GM18517 (cell line): ENCODE measurements around the gene TANC1.

ENCODE experiments used
- ATAC-seq: cut with Tn5 transposase; IDR thresholded peaks from one replicate; pipeline ENCODE4 v1.9.1; 2021; ENCODE audit warnings: mild to moderate bottlenecking, moderate library complexity; ENCODE audit not compliant: unreplicated experiment

Gene TANC1

DNA sequence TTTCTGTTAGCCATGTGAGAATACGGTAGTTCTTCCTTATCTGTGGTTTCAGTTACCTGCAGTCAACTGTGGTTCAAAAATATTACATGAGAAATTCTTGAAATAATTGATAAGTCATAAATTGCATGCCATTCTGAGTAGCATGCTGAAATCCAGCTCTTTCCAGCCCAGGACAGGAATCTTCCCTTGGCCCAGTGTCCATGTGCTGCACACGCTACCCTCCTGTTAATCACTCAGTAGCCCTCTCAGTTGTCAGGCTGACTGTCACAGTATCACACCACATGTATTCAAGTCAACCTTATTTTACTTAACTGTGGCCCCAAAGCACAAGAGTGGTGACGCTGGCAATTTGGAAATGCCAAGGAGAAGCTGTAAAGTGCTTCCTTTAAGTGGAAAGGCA is 141.1 kb downstream of the TANC1 start:
- no peak for ATAC-seq

DNA sequence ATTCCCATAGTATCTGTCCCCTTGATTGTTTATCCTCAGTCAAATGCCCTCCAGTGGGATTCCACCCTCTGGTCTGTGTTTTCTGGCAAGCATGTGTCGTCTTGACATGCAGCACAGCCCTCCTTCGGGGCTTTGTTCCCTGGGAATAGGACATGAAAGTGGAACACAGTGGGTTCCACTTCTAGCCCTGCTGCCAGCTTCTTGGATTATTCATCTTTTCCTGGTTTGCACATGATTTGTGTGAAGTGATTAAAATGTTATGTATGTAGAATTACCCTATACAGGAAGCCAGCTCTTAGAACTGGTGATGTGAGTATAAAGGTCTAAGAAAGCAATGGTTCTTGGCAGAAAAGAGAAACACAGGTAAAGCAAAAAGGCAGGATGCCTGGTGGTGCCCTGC is 142.3 kb downstream of the TANC1 start:
- no peak for ATAC-seq

DNA sequence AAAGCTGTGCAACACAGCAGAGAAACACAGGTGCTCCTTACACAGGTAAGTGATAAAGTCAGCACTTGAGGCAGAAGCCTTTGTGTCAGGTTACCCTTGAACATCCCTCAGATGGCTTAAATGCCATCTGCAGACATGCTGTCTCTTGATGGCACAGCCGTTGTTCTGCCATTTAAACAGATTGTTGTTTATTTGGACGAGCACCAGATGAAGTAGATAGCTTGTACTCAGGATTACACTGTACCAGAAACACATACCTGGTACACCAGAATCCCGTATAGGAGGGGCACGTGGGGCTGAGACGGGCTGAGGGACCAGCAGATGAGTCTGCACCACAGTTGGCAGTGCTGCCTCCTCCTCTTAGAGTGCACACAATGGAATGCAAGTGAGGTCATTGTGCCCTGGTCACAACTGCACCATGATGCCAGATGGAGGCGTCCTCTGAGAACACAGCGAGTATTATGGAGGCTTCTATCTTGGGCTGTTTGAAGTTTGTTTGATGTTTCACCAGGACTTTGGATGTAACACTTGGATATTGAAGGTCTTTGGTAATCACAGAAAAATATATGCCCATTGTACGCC is 143.0 kb downstream of the TANC1 start:
- no peak for ATAC-seq

DNA sequence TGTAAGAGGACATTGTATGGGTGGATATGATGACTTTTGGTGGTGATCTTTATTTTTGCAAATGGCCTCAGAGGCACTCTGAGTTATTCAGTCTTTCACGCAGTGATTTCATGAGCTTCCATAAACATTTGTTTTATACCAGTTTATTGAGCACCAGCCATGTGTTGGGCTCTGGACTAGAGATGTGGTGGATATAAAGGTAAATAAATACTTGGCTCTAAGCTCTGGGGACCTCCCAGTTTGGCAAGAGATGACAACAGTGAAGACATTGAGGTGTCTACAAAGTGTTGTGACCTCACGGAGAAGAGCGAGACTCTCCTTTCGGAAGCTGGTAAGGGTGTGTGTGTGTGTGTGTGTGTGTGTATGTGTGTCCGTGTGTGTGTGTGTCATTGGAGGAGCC is 146.4 kb downstream of the TANC1 start:
- no peak for ATAC-seq

DNA sequence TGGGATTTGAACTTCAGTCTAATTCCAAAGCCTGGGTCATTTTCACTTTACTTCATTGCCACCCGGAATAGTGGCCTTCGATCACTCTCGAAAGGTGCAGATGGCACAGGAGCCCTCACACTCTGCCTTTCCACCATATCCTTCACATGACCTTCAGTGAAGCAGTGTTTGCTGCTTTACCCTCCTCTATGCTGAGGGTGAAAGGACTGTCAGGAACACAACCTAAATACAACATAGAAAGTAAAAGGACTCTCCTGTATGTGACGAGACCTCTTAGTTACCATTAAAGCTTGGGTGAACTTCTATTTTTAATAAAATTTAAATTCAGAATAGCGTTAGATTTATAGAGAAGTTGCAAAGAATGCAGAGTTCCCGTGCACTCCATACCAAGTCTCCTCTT is 148.5 kb downstream of the TANC1 start:
- ATAC-seq: no peak

DNA sequence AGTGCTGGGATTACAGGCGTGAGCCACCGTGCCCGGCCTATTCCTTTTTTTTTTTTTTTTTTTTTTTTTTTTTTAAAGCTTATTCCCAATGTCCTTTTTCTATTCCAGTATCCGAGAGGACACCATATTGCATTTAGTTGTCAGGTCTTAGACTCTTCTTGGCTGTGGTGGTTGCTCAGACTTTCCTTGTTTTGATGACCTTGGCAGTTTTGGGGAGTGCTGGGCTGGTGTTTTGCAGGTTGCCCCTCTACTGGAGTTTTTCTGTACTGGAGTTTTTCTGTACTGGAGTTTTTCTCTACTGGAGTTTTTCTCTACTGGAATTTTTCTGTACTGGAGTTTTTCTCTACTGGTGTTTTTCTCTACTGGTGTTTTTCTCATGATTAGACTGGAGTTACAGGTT is 149.2 kb downstream of the TANC1 start:
- ATAC-seq: no peak

DNA sequence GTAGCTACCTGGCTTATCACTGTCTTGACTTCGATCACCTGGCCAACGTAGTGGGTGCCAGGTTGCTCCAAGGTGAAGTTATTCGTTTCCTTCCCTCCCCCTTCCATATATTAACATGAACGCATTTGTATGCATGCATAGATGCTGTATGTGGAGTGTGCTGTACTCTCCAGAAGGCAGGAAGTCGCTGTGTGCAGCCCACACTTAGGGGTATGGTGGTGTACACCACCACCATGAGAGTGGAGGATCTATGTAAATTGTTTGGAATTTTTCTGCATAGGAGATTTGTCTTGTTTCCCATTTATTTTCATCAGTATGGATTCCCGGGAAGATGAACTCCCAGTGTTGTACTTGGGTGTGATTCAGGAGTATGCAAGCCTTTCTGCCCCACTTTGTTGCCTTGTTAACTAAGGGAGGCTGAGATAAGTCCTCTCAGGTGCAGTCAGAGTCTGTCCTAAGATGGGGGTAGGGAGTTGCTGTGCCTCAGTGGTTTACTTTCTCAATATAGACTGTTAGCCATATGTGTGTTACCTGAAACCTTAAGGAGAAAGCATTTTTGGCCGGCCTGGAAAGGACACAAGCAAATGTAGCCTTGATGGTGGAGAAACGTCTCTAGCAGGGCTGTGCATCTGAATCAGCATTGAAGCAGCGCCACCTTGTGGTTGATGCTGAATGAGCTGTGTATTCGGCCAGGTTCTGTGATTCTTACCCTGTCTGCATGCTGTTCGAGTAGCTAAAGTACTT is 149.8 kb downstream of the TANC1 start:
- ATAC-seq: peak; percentile 80

DNA sequence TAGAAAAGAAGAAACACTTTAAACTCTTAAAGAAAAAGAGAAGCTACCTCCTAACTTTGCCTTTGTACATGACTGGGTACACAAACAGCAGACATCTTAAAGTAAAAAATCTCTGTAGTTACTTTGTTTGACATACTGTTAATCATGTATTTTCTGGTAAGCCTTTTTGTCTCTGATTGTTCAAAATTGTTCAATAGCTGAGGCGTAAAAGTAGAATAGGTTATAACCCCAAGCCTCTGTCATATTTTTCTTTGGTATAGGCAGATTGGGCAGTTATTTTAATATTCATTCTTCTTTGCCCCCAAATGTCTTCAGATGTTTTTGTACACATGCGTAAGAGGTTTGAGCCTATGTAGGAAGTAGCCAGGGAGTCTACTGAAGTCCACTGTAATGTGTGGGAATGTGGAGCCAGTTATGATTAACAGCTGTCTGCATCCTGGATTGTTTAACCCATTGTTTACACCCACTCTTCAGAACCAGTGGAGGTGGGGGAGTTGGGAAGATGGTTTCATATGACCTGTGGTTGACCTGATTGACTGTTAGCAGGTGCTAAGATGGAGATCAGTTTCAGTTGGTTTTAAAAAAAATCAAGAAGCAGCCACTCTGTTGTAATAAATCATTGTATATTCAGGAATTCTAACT is 150.5 kb downstream of the TANC1 start:
- ATAC-seq: peak; percentile 13

DNA sequence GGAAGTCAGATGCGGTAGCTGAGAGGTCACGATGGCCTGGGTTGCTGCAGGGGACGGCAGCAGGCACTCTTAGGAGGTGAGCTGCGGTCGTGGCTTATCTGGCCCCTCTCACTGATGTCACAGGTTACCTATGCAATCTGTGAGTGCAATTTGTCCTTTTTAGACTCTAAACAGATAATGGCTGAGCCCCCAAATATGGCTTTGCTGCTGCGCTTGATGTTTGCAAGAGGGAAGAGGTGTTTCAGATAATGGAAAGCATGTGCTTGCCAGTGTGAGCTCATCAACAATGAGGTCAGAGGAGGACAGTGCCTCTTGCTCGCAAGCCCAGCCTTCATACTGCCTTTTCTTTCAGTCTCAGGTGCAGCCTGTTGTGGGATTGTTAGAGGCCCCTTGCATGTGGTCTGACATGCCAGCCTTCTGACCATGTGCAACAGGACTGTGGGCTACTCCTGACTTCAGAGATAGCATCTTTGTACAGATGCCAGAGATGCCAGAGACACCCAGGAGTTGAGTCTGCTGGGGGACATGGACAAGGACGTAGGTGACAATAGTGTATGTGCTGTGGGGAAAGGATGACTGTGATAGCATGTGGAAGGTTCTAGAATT is 151.3 kb downstream of the TANC1 start:
- ATAC-seq: no peak

DNA sequence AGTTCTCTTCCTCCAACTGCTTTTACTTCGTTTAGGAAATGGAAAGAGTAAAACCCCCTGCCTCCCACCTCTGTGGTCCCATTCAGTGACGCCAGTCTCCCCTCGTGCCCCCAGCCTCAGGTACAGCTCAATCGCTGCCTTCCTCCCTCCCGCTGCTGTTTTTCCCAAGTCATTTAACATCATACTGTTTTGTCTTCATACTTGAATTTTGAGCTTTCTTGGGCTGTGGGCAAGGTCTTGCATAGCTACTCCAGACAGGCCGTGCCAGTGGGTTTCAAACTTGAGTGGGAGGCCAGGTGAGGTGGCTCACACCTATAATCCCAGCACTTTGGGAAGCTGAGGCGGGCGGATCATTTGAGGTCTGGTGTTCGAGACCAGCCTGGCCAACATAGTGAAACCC is 155.3 kb downstream of the TANC1 start:
- ATAC-seq: no peak

DNA sequence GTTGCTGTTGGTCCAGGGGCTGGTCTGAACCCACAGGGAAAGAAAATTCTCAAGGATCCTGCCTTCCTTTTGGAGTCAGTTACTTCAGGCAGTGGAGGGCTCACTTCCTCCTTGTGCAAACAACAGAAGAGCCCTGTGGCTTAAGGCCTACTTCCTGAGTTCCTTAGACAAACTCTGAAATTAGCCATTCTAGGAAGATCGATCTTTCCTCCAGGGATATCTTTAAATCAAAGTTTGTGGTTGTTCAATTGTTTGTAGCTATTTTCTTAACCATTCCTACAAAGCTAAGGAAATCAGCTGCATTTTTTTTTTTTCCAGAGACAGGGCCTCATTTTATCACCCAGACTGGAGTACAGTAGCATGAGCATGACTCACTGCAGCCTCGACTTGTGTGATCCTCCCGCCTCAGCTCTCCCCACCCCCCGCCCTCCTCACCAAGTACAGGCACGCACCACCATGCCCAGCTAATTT is 156.0 kb downstream of the TANC1 start:
- ATAC-seq: no peak

DNA sequence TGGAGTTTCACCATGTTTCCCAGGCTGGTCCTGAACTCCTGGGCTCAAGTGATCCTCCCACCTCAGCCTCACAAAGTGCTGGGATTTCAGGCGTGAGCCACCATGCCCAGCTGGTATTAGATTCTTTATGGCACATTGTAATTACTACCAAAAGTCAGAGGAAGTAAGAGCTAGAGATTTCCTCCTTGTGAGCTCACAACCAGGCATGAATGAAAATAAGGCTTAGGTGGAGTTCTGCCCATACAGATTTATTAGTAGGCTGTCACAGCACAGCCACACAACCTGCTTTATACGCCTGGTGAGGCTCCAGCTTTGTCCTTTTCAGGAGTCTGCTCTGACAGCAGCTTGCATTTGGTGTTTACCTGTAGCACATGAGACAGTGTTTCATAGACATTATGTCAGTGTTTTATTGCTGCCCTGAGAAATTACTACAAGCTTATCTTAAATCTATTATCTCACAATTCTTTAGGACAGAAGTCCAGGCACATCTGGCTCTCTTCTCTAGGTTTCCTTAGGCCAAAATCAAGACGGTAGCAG is 156.6 kb downstream of the TANC1 start:
- ATAC-seq: no peak

DNA sequence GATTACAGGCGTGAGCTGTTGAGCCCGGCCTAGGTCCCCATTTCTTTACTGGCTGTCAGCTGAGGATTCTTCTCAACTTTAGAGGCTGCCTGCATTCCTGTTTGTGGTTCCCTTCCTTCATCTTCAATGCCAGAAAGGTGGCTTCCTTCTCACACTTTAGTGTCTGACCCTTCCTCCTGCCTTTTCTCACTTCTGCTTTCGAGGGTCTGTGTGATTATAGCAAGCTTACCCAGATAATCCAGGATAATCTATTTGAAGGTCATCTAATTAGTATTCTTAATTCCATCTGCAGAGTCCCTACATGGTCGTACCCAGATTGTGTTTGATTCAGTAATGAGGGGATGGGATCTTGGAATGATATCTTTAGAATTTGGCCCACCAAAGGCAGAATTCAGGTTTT is 157.4 kb downstream of the TANC1 start:
- no peak for ATAC-seq

DNA sequence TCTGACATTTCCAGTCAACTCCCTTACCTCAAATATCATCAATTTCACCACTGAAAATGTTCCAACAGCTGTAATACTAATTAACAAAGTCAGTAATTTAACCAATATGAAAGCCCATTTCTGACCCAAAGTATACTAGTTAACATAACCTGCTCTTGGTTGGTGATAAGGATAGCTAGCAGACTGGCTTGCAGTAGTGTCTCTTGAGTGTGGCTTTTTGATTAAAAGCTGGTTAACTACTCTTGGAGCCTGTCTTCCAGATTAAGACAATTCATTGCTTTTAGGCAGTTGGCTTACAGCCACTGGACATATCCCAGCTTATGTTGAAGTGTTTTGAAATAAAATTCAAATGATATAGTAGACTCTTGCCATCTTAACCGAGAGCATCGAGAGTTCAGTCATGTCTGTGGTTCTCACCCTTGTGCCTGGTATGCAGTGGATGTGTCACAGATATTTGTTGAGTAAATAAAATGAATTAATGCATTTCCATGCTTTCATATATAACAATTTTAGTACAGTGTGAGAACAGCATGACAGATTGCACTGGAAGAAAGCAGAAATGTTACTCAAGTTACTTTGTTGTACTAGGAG is 158.1 kb downstream of the TANC1 start:
- no peak for ATAC-seq

DNA sequence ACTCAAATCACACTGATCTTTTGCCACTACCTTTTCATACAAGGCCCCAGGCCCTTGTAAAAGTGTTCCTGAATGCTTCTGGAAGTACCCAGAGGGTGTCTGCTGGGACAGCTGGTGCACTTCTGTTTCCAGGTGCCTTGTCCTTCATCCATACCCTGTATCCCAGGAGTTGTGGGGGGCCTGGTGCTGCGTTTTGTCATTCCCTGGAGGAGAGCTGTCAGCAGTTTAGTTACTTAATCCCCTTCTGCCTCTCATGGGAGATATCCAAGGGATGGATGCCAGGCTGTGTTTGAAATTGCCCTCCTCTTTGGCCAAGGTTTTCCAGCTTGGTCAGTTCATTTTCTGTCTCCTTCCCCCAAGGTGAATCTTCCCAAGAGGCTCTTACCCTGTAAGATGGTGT is 159.8 kb downstream of the TANC1 start:
- no peak for ATAC-seq

DNA sequence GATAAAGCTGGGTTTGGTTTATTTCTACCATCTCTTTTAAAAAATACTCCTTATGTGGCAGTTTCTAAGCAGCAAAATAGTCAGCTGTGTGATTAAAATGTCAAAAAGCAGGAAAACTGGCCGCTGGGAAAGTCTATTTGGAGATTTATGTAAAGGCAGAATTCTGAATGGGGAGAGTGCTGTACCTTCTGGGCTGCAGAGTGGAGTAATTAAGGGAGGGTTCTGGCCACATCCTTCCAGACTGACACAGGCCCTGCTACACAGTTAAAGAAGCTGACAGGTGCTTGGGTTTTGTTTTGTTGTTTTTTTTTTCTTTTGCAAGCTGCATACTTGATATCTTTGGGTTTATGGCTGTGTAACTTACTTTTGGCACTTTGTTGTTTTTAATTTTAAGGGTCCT is 160.8 kb downstream of the TANC1 start:
- no peak for ATAC-seq

DNA sequence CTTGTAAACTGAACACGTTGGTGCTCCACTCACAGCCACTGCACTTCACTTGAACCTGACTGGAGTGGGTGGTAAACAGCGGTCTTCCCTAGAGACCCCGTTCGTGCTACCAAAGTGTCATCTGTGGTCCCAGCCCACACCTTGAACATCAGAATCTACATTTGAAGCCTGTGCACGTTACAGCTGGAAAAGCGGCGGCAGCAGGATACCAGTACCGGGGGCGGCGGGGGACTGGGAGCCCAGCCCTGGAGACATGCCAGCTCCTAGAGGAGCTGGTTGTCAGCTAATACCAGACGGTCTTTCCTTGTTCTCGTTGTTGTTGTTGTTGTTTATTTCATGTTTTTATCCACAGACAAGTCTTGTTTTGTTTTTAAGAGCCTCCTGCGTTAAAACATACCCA is 161.4 kb downstream of the TANC1 start:
- ATAC-seq: no peak

DNA sequence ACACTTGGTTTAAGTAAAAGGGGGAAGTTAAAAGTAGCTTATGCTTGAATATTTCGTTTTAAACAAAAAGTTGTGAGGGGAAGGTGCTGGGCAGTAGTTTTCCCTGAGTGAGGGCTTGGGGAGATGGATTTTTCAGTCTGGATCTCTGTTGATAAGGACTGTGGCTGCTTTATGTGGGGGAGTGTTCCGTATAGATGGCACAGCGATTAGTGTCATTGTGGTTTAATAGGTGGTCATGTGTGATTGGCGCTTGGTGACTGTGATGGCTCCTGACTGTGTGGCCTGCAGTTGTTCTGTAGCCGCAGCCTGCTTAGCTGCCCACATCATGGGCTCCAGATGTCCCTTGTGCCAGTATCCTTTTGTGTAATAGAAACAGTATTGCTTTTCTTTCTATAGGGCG is 161.9 kb downstream of the TANC1 start:
- no peak for ATAC-seq

DNA sequence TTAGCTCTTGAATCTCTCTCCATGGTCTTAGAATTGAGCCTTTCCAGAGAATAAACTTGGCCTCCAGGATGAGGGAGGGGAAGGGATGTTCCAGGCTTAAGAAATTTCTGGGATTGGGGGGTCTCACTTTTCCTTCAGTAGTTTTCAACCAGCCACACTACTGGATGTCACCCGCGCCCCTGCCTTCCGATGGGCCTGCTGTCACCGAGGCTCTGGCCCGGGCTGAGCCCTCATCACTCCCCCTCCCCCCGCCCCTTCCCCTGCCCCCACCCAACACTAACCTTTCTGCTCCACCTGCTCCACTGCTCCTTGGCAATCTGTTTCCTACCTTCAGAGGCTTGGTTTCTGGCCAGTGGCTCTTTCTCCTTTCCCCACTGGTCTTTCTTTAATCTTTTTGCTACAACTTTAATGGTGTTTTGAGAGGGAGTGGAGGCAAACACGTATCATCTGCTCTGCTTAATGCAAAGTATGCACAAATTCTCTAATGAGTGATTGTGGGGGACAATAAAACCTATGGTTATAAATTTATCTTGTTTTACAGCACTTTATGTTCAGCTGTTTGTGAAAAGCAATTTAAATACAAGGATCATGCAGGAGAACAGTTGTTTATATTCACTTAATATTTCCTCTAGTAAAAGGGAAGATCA is 162.9 kb downstream of the TANC1 start:
- ATAC-seq: no peak

DNA sequence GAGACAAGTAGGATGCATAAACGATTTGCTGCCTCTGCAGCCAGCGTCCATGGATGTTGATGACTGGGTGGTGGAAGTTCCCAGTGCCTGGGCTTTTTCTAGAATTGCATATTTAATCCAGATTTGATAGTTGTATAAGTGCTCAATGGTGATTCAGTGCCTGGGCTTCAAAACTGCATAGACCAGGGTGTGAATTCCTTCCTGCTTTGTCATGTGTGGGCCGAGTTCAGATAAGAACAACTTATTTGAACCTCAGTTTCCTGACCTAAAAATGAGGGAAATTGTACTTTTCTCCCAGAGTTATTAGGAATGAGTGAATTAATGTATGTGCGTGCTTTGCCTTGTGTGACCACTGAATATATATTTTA is 163.5 kb downstream of the TANC1 start:
- ATAC-seq: no peak

DNA sequence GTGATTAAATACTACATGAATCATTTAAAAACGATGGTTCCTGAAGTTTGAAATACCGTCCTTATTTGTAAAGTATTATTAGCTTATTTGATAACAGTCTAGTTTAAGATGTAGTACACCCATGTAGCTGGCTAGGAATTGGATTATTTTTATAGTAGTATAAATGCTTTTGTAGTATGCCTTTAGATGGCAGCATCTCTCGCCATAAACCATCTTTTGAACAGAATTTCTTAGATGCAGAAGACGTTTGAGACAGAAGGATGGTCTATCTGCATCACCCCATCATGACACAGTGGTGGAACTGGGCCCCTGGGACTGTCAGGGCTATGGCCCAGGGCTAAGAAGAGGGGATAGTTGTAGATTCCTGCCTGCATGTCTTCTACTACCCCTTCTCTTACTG is 165.4 kb downstream of the TANC1 start:
- ATAC-seq: no peak
